ENCODE measurements around the gene PLEKHH2.

DNA sequence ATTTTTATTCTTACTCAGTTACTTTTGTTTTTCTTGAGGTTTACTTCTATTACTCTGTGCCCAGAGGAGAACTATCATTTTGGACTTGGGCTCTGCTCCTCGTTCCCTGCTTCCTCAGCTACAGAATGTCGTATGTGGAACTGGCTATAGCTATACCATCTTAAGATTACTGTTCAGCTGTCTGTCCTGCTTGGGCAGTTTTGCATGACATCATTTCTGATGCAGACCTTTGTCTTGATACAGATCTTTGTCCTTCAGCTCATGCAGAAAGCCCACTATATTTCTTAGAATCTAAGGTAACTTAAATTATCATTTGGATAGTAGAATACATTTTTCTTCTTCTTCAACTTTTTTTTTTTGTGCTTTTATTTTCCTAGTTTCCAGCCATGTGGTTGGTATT lies 52.9 kb downstream of the PLEKHH2 start:
- TF ChIP-seq, protein P1, sequence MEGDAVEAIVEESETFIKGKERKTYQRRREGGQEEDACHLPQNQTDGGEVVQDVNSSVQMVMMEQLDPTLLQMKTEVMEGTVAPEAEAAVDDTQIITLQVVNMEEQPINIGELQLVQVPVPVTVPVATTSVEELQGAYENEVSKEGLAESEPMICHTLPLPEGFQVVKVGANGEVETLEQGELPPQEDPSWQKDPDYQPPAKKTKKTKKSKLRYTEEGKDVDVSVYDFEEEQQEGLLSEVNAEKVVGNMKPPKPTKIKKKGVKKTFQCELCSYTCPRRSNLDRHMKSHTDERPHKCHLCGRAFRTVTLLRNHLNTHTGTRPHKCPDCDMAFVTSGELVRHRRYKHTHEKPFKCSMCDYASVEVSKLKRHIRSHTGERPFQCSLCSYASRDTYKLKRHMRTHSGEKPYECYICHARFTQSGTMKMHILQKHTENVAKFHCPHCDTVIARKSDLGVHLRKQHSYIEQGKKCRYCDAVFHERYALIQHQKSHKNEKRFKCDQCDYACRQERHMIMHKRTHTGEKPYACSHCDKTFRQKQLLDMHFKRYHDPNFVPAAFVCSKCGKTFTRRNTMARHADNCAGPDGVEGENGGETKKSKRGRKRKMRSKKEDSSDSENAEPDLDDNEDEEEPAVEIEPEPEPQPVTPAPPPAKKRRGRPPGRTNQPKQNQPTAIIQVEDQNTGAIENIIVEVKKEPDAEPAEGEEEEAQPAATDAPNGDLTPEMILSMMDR (IDR thresholded peaks at IDR 0.05) = no peak
- TF ChIP-seq POLR2AphosphoS5 (IDR thresholded peaks at IDR 0.05) = no peak

Measured in suprapubic skin (tissue), 3 donors.